ACHN (cell line): Measurements from ENCODE around the gene ART4.

Experiments used
- DNase-seq: peaks from one replicate; pipeline ENCODE4 v3.0.0-alpha.2; 2015
- in situ Hi-C: cut with HindIII; loops from 2 replicates; pipeline ENCODE4 v1.10.0; 2017; ENCODE audit warnings: low sequenced_read_pairs, low pct_ligation_motif_present, low pct_unique_long_range_greater_than_20kb

ART4 gene

GRCh38 chr12:14843425-14843887 is at the start of gene ART4:
TSS of gene ART4 (minus strand) at chr12:14843526. CDS start at chr12:14843113, 413 bp downstream.
- in situ Hi-C loops = no loop called here
- DNase-seq = no peak

GRCh38 chr12:14892726-14893505 is 49.6 kb upstream of the ART4 start:
- in situ Hi-C loops = no loop called here
- peak; percentile 48 for DNase-seq

GRCh38 chr12:14890701-14891100 is 47.4 kb upstream of the ART4 start:
- in situ Hi-C loops = no loop called here
- DNase-seq = no peak

GRCh38 chr12:14886271-14886670 is 42.9 kb upstream of the ART4 start:
- in situ Hi-C loops = no loop called here

GRCh38 chr12:14885718-14886221 is 42.4 kb upstream of the ART4 start, which contains the start of gene MGP:
TSS of gene MGP (minus strand) at chr12:14885854. CDS start at chr12:14885791, 63 bp downstream.
- in situ Hi-C loops = no loop called here
- no peak for DNase-seq

More at GRCh38 chr12:14886271-14886670, 42.9 kb upstream of the ART4 start:
- DNase-seq = no peak

GRCh38 chr12:14884458-14884878 is 41.1 kb upstream of the ART4 start:
- DNase-seq = peak; percentile 71

GRCh38 chr12:14883686-14884085 is 40.4 kb upstream of the ART4 start:
- in situ Hi-C loops = no loop called here

More at GRCh38 chr12:14884458-14884878, 41.1 kb upstream of the ART4 start:
- in situ Hi-C loops = no loop called here

GRCh38 chr12:14880890-14881453 is 37.6 kb upstream of the ART4 start:
- DNase-seq = no peak

More at GRCh38 chr12:14883686-14884085, 40.4 kb upstream of the ART4 start:
- DNase-seq = no peak

GRCh38 chr12:14879222-14879933 is 36.1 kb upstream of the ART4 start:
- in situ Hi-C loops = no loop called here
- DNase-seq = no peak

More at GRCh38 chr12:14880890-14881453, 37.6 kb upstream of the ART4 start:
- in situ Hi-C loops = no loop called here

GRCh38 chr12:14878488-14878887 is 35.2 kb upstream of the ART4 start:
- DNase-seq = no peak
- in situ Hi-C loops = no loop called here

GRCh38 chr12:14876833-14877232 is 33.5 kb upstream of the ART4 start:
- in situ Hi-C loops = no loop called here
- DNase-seq = no peak

GRCh38 chr12:14874882-14875281 is 31.6 kb upstream of the ART4 start:
- no peak for DNase-seq
- in situ Hi-C loops = no loop called here

GRCh38 chr12:14873440-14874185 is 30.3 kb upstream of the ART4 start:
- no peak for DNase-seq
- in situ Hi-C loops = no loop called here

GRCh38 chr12:14871886-14872285 is 28.6 kb upstream of the ART4 start:
- DNase-seq = no peak
- in situ Hi-C loops = no loop called here

GRCh38 chr12:14871247-14871646 is 27.9 kb upstream of the ART4 start:
- in situ Hi-C loops = no loop called here
- DNase-seq = no peak

GRCh38 chr12:14868916-14869506 is 25.7 kb upstream of the ART4 start:
- no peak for DNase-seq
- in situ Hi-C loops = no loop called here

GRCh38 chr12:14860490-14860889 is 17.2 kb upstream of the ART4 start:
- DNase-seq = no peak
- in situ Hi-C loops = no loop called here

GRCh38 chr12:14858513-14858912 is 15.2 kb upstream of the ART4 start:
- in situ Hi-C loops = no loop called here
- DNase-seq = no peak
